NAMALWA (cell line): ENCODE measurements around the gene PLIN4.
A peak's percentile ranks its signal among the peaks of the same experiment; 100 is the strongest.
"Not testable (repeated sequence)": the region's sequence is repeated elsewhere in the genome, so short reads cannot be mapped to it uniquely, and the experiment has no call there.

Experiments
- DNase-seq: peaks from one replicate; pipeline ENCODE4 v3.0.0-alpha.2; 2015; ENCODE audit warnings: low spot score

PLIN4 gene

GRCh38 chr19:4543842-4544647 is 25.8 kb upstream of the PLIN4 start:
- DNase-seq, result no peak

GRCh38 chr19:4542896-4543841 is 24.9 kb upstream of the PLIN4 start:
- no peak for DNase-seq

- DNase-seq, result not testable (repeated sequence)
These were observed 23.5 kb upstream of the PLIN4 start for GRCh38 chr19:4541806-4542145.

GRCh38 chr19:4541114-4541805 is 23.0 kb upstream of the PLIN4 start:
- DNase-seq, result no peak

- no peak for DNase-seq
These were observed 21.7 kb upstream of the PLIN4 start, which contains the start of gene LRG1 for GRCh38 chr19:4539693-4540581. Gene LRG1 (minus strand): TSS chr19:4540036. CDS start chr19:4540013, 23 bp downstream.

- DNase-seq, result no peak
These were observed 20.9 kb upstream of the PLIN4 start for GRCh38 chr19:4539169-4539692.

GRCh38 chr19:4538601-4538954 is 20.3 kb upstream of the PLIN4 start:
- no peak for DNase-seq

GRCh38 chr19:4537953-4538600 is 19.8 kb upstream of the PLIN4 start:
- DNase-seq, result no peak

GRCh38 chr19:4536798-4537197 is 18.5 kb upstream of the PLIN4 start:
- DNase-seq, result no peak

- DNase-seq, result no peak
These were observed 16.8 kb upstream of the PLIN4 start, which contains the start of gene PLIN5 for GRCh38 chr19:4534836-4535658. Gene PLIN5 (minus strand): TSS chr19:4535224. CDS start chr19:4534074, 1,150 bp downstream.

GRCh38 chr19:4533835-4534424 is 15.6 kb upstream of the PLIN4 start:
- DNase-seq, result no peak

GRCh38 chr19:4533334-4533733 is 15.0 kb upstream of the PLIN4 start:
- no peak for DNase-seq

GRCh38 chr19:4531562-4532165 is 13.4 kb upstream of the PLIN4 start:
- no peak for DNase-seq

GRCh38 chr19:4529924-4530522 is 11.7 kb upstream of the PLIN4 start:
- no peak for DNase-seq

GRCh38 chr19:4528843-4529242 is 10.6 kb upstream of the PLIN4 start:
- DNase-seq, result peak; percentile 2

- DNase-seq, result not testable (repeated sequence)
These were observed 9.1 kb upstream of the PLIN4 start for GRCh38 chr19:4527377-4527776.

- DNase-seq, result no peak
These were observed 7.3 kb upstream of the PLIN4 start for GRCh38 chr19:4525563-4526002.
